HG02973 (cell line): ENCODE measurements around the gene SGTB.
A peak's percentile ranks its signal among the peaks of the same experiment; 100 is the strongest.

Source experiments
- ATAC-seq: cut with Tn5 transposase; IDR thresholded peaks from one replicate; pipeline ENCODE4 v1.9.1; 2021; ENCODE audit warnings: moderate library complexity; ENCODE audit not compliant: unreplicated experiment

SGTB gene, protein sequence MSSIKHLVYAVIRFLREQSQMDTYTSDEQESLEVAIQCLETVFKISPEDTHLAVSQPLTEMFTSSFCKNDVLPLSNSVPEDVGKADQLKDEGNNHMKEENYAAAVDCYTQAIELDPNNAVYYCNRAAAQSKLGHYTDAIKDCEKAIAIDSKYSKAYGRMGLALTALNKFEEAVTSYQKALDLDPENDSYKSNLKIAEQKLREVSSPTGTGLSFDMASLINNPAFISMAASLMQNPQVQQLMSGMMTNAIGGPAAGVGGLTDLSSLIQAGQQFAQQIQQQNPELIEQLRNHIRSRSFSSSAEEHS

DNA sequence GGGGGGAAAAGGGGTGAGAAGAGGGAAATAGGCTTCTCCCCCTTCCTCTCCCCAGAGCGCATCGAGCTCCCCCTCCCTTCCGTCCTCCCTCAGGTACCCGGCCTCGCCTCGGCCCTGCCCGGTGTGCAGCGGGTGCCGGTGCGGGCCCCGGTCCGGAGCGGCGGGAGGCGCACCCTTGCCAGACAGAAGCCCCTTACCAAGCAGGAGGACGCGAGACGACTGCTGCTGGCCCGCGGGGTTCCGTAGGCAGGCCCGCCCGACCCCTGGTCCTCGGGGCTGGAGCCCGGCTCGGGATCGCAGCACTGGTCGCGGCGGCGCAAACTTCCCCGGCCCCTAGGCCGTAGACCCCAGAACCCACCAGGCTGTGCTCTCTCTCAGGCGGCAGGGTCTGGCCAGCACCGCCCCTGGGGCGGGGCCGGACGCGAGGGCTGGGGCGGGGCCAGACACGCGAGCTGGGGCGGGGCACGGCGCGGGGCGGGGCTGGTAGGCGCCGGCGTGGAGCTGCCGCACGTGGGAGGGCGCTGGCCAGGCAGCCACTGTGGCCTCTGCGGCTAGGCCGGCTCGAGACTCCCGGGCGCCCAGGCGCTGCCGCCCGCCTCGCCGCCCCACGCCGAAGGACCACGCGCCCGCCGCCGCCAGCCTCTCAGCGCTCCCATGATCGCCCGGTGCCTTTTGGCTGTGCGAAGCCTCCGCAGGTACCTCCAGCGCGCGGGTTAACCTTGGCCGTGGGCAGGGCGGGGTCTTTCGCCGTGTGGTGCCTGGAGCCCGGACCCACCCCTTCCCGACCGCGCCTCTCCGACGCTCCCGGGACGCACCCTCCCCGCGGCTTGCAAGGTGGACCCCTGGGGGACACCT, at the start of gene SGTB, which contains the start of gene NLN:
Gene SGTB (minus strand): TSS at position 390 of the 855 bp plus-strand sequence. CDS start 1,302 bp downstream, outside the sequence.
Gene NLN (plus strand): TSS at position 486 of the 855 bp plus-strand sequence. CDS start 169 bp downstream, at position 655.
- ATAC-seq: peak; percentile 85

DNA sequence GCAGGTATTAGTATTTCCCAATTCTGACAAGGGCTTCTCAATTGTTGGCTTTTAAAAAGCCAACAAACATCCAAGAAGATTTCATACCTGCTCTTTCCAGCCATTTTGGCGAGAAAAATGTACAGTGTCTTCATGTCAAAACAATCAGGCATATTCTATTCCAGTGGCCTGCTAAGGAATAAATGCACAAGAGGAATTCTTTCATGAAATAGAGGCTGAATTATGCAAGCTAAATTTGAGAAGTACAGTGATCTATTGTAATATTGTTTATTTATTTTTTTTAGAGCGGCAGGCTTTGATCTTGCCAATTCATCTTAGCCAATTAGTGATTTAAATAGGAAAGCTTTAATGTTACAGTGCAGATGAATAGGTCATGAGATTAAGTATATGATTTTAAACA, 49.4 kb upstream of the SGTB start:
- ATAC-seq: no peak

DNA sequence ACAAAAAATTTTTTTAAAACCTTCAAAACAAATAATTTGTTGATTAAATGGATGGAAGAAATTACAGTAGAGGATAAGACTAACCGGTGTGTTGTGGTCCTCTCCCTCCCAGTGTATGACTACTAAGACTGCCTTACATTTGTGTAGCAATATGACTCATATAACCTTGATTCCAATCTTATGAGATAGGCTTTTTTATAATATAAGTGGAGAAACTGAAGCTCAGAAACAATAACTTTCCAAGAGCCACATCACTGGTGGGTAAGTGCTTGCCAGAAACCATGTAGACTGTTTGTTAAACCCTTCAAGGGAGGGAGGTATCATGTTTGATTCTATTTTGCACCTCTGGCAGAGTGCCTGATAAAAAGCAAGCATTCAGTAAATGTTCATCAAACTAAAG, 47.6 kb upstream of the SGTB start:
- no peak for ATAC-seq

GRCh38 chr5:65768723-65769346, 46.9 kb upstream of the SGTB start:
- no peak for ATAC-seq

- no peak for ATAC-seq
These were observed 45.7 kb upstream of the SGTB start for GRCh38 chr5:65767565-65767964.

DNA sequence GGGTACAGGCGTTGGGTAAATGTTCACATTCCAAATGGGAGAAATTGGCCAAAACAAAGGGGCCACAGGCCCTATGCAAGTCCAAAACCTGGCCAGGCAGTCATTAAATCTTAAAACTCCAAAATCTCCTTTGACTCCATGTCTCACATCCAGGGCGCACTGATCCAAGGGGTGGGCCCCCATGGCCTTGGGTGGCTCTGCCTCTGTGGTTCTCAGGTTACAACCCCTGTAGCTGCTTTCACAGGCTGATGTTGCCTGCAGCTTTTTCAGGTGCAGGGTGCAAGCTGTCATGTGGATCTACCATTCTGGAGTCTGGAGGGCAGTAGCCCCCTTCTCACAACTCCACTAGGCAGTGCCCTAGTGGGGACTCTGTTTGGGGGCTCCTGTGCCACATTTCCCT, 44.9 kb upstream of the SGTB start:
- ATAC-seq: no peak

DNA sequence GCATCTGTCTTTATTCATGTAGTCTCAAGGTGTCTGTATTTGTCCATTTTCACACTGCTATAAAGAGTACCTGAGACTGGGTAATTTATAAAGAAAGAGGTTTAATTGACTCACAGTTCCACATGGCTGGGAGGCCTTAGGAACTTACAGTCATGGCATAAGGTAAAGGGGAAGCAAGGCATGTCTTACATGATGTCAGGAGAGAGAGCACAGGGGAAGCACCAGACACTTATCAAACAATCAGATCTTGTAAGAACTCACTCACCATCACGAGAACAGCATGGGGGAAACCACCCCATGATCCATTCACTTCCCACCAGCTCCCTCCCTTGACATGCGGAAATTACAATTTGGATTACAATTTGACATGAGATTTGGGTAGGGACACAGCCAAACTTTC, 44.3 kb upstream of the SGTB start:
- no peak for ATAC-seq

DNA sequence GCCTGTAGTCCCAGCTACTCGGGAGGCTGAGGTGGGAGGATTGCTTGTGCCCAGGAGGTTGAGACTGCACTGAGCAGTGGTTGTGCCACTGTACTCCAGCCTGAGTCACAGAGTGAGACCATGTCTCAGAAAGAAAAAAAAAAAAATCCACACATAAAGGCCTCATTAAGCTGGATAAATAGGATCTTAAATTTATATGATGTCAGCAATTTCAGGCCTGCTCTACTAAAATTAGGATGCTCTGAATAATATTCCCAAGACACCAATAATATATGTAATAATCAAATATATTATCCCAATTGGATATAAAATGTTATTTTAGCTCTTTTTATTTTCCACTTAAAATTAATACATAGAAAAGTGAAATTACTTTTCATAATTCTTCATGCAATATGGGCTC, 43.7 kb upstream of the SGTB start:
- no peak for ATAC-seq

DNA sequence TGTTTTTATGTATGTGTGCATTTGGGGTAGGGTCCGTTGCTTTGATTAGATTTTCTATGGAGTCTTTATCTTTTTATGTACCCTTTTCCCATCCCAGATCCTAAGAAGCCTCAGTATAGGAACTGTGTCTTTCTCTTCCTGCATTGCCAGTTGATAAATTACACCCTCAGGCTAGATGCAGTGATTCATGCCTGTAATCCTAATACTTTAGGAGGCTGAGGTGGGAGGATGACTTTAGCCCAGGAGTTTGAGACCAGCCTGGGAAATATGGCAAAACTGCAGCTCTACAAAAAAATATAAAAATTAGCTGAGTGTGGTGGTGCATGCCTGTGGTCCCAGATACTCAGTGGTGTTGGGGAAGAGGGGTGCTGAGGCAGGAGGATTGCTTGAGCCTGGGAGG, 40.3 kb upstream of the SGTB start:
- no peak for ATAC-seq

GRCh38 chr5:65760504-65761275, 38.8 kb upstream of the SGTB start:
- peak; percentile 73 for ATAC-seq

GRCh38 chr5:65758546-65759144, 36.7 kb upstream of the SGTB start:
- no peak for ATAC-seq

DNA sequence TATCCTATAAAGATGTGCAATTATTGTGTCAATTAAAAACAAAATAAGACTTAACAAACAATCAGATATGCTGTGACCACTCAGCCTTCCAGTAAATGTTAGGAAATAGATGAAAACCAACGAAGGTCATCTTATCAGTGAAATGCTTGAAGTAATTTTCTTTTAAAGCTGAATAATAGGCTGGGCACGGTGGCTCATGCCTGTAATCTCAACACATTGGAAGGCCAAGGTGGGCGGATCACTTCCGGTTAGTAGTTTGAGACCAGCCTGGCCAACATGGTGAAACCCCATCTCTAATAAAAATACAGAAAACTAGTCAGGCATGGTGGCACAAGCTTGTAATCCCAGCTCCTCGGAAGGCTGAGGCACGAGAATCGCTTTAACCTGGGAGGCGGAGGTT, 31.3 kb upstream of the SGTB start:
- no peak for ATAC-seq

GRCh38 chr5:65750938-65751337, 29.0 kb upstream of the SGTB start:
- no peak for ATAC-seq

GRCh38 chr5:65749956-65750355, 28.0 kb upstream of the SGTB start:
- ATAC-seq: no peak

- ATAC-seq: no peak
These were observed 27.4 kb upstream of the SGTB start for GRCh38 chr5:65749221-65749844.

- ATAC-seq: peak; percentile 90
These were observed 20.8 kb upstream of the SGTB start for GRCh38 chr5:65742565-65743231.

DNA sequence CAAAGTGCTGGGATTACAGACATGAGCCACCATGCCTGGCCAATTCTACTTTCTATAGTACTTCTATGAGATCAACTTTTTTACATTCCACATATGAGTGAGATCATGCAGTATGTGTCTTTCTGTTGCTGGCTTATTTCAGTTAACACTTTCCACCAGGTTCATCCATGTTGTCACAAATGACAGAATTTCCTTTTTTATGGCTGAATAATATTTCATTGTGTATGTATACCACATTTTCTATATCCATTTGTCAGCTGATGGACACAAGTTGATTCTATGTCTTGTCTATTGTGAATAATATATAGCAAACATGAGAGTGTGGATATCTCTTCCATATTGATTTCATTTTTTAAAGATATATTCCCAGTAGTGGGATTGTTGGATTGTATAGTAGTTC, 17.3 kb upstream of the SGTB start:
- no peak for ATAC-seq

- ATAC-seq: no peak
These were observed 16.4 kb upstream of the SGTB start for GRCh38 chr5:65738305-65738704.

- ATAC-seq: no peak
These were observed 15.9 kb upstream of the SGTB start for GRCh38 chr5:65737842-65738241.

- ATAC-seq: no peak
These were observed 14.1 kb upstream of the SGTB start for GRCh38 chr5:65736011-65736410.
